PC-3 (cell line): Measurements from ENCODE around the gene PTGIS.

Experiments
- EZH2 ChIP-seq: fragments of 300-600 bp; sonication (generic); IDR thresholded peaks from one replicate; pipeline ENCODE4 v1.6.1; 2017; ENCODE audit warnings: antibody characterized with exemption, mild to moderate bottlenecking, low read length; ENCODE audit not compliant: unreplicated experiment
- EZH2phosphoT487 ChIP-seq: fragments of 300-600 bp; sonication (generic); IDR thresholded peaks from 2 replicates; pipeline ENCODE4 v1.6.1; 2018; ENCODE audit warnings: mild to moderate bottlenecking, antibody characterized with exemption, low read length, borderline replicate concordance
- TF ChIP-seq, protein P1 (sequence below): fragments of 300-600 bp; sonication (generic); conservative IDR thresholded peaks from 2 replicates; pipeline ENCODE4 v1.5.1; 2017; ENCODE audit warnings: antibody characterized with exemption, low read depth, mild to moderate bottlenecking, low read length

GRCh38 chr20:49579195-49579594 is 11.3 kb upstream of the PTGIS start:
- no peak for TF ChIP-seq EZH2phosphoT487
- TF ChIP-seq, protein P1, sequence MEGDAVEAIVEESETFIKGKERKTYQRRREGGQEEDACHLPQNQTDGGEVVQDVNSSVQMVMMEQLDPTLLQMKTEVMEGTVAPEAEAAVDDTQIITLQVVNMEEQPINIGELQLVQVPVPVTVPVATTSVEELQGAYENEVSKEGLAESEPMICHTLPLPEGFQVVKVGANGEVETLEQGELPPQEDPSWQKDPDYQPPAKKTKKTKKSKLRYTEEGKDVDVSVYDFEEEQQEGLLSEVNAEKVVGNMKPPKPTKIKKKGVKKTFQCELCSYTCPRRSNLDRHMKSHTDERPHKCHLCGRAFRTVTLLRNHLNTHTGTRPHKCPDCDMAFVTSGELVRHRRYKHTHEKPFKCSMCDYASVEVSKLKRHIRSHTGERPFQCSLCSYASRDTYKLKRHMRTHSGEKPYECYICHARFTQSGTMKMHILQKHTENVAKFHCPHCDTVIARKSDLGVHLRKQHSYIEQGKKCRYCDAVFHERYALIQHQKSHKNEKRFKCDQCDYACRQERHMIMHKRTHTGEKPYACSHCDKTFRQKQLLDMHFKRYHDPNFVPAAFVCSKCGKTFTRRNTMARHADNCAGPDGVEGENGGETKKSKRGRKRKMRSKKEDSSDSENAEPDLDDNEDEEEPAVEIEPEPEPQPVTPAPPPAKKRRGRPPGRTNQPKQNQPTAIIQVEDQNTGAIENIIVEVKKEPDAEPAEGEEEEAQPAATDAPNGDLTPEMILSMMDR: no peak
- no peak for TF ChIP-seq EZH2
